ENCODE measurements around the gene WTAP.
"Not testable (repeated sequence)": the region's sequence is repeated elsewhere in the genome, so short reads cannot be mapped to it uniquely, and the experiment has no call there.

Gene WTAP

DNA sequence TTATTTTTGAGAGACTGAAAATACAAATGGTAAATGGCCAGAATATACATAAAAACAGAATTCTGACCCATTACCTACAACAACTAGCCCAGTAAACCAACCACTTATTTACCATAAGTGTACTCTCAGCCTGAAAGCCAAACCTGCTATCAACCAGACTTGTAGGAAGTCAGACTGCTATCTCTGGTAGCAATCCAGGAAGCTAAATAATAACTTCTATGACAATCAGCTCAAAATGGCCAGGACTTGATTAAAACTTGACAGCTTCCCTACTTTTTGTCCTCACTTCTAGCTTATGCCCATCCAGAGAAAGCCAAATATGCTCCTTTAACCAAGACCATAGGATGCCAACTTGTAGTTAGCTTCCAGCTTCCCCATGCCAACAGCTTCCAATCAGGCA, 4.7 kb upstream of the WTAP start:
- no peak for DNase-seq (ENCODE audit: low read depth in 2 of 2)
- TF ChIP-seq, protein P1, sequence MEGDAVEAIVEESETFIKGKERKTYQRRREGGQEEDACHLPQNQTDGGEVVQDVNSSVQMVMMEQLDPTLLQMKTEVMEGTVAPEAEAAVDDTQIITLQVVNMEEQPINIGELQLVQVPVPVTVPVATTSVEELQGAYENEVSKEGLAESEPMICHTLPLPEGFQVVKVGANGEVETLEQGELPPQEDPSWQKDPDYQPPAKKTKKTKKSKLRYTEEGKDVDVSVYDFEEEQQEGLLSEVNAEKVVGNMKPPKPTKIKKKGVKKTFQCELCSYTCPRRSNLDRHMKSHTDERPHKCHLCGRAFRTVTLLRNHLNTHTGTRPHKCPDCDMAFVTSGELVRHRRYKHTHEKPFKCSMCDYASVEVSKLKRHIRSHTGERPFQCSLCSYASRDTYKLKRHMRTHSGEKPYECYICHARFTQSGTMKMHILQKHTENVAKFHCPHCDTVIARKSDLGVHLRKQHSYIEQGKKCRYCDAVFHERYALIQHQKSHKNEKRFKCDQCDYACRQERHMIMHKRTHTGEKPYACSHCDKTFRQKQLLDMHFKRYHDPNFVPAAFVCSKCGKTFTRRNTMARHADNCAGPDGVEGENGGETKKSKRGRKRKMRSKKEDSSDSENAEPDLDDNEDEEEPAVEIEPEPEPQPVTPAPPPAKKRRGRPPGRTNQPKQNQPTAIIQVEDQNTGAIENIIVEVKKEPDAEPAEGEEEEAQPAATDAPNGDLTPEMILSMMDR (IDR thresholded peaks at IDR 0.05; ENCODE audit: low read depth, low read length) = no peak

DNA sequence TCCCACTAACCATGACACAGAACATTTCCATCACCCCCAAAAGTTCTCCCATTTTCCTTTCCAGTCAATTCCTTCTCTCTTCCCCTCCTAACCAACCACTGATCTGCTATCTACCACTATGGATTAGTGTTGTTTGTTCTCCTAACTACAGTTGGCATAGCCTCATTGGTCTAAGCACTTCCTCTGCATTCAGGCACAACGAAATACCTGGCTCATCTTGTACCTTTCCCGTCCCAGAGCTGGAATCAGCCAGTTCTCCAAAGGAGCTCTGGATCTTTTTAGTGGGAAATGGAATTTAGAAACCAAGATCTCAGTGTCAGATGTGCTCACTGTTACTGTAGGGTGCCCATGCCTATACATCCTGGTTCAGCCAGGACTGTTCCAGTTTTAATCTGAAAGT, 4.0 kb upstream of the WTAP start:
- H3K4me3 ChIP-seq (replicated peaks in 1 of 2; ENCODE audit: low read depth in 2 of 2, low read length in 2 of 2) = no peak overlapping the region
- DNase-seq (ENCODE audit: low read depth in 2 of 2) = no peak
- TF ChIP-seq, protein P1 (IDR thresholded peaks at IDR 0.05; ENCODE audit: low read depth, low read length) = no peak

More for the DNA sequence above, 4.7 kb upstream of the WTAP start:
- H3K4me3 ChIP-seq (replicated peaks in 1 of 2; ENCODE audit: low read depth in 2 of 2, low read length in 2 of 2) = no peak overlapping the region

DNA sequence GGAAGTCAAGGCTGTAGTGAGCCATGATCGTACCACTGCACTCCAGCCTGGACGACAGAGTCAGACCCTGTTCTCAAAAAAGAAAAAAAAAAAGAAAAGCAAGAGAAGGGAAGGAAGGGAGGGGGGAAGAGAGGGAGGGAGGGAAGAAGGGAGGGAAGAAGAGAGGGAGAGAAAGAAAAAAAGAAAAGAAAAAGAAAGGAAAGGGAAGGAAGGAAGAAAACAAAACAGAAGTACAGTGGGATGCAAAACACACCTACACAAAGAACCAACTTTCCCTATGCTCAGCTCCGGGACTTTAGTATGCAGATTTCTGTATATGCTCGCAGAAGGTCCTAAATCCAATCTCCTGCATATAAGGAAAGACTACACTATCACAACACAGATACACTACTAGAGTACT, 2.5 kb upstream of the WTAP start:
- no peak overlapping the region for H3K4me3 ChIP-seq (replicated peaks in 1 of 2; ENCODE audit: low read depth in 2 of 2, low read length in 2 of 2)
- DNase-seq (ENCODE audit: low read depth in 2 of 2) = no peak
- TF ChIP-seq, protein P1 (IDR thresholded peaks at IDR 0.05; ENCODE audit: low read depth, low read length) = no peak

DNA sequence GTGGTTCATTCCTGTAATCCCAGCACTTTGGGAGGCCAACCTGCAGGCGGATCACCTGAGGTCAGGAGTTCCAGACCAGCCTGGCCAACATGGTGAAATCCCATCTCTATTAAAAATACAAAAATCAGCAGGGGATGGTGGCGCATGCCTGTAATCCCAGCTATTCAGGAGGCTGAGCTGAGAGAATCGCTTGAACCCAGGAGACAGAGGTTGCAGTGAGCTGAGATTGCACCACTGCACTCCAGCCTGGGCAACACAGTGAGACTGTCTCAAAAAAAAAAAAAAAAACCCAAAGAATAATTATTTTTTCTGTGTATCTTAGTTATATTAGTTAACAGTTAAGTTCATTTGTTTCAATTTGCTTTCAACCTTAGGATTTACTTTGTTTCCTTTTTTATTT, 2.1 kb upstream of the WTAP start:
- not testable (repeated sequence) for DNase-seq (ENCODE audit: low read depth in 2 of 2); H3K4me3 ChIP-seq (replicated peaks in 1 of 2; ENCODE audit: low read depth in 2 of 2, low read length in 2 of 2)

DNA sequence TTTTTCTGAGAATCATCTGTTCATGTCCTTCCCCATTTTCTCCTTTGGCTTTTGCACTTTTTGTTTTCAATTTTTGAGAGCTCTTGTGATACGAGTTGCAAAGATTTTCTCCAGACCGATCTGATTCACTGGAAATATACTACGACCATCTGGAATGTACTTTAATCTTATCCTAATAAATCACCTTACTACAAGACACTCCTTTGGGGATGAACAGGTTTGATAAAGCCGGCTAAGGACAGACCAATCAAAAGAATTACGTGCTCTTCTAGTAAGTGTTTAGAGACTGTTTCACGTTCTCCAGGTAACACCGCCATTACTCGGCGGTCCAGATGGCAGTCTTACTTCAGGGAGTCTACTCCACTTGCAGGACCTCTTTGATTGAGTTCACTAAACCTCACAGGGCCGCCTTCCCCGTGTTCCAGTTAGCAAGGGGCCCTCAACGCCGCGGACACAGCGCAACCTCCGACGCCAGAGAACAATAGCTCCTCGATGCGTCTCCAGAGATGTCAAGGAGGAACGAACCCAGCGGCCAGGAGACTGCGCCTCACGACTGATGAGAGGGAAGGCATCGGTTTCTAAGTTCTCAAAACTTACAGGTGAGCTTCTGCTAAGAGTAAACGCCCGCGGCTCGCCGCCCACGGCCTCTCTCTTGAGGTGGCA, 920 bp upstream of the WTAP start:
- no peak for DNase-seq (ENCODE audit: low read depth in 2 of 2)
- H3K4me3 ChIP-seq (replicated peaks in 1 of 2; ENCODE audit: low read depth in 2 of 2, low read length in 2 of 2) = peak overlapping the region; percentile 73 to 84
- TF ChIP-seq, protein P1 (IDR thresholded peaks at IDR 0.05; ENCODE audit: low read depth, low read length) = no peak

DNA sequence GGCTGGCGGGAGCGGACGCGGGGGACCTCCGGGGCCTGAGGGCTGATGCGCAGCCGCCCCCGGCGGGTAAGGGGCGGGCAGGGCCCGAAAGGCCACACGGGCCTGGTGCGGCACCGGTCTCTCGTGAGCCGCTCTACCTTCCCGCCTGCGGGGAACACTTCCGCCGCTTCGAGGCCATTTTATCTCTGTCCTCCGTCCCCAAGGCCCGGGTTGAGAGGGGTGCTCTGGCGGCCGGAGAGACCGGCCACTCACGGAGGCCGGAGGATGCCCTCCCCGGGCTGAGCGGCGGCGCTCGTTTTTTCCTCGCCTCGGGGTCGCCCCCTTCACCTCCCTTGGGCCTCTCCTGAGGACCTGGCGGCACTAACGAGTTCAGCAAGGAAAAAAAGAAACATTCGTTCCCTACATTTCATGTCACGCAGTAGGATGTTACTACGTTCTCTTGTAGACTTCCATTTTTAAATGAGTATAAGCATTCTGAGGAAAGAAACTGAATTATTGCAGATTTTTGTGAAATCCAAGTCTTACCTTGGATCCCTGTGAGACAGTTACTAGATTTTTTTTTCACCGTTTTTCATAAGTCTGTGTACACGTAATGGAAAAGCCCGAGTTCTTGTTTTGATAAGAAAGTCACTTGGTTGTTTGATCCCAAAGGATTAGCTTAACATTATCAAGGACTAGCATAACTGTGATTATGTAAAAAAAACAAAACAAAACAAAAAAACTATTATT, 575 bp downstream of the WTAP start:
- TF ChIP-seq, protein P1 (IDR thresholded peaks at IDR 0.05; ENCODE audit: low read depth, low read length) = no peak
- peak overlapping the region; percentile 84 to 87 for H3K4me3 ChIP-seq (replicated peaks in 1 of 2; ENCODE audit: low read depth in 2 of 2, low read length in 2 of 2)
- DNase-seq (ENCODE audit: low read depth in 2 of 2) = peak; percentile 15 to 47

DNA sequence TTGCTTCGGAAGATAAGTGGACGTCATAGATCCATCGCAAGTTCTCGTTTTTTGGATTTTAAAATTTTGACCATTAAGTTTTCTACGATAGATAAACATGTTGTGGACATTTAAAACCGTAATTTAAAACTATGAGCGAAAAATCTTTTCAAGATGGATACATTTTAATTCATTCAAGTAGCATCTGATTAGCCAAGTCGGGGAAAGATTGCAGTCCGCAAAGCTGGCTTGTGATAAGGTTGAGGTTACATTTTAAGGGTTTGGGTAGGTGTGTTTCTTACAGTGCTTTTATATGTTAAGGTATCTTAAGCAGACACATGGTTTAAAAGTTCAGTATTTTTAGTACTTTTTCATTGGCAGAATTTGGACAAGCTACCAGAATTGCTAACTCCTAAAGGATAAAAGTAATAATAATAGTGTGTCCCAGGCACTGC, 1.2 kb downstream of the WTAP start:
- TF ChIP-seq, protein P1 (IDR thresholded peaks at IDR 0.05; ENCODE audit: low read depth, low read length) = no peak
- DNase-seq (ENCODE audit: low read depth in 2 of 2) = peak in 1 of 2 donors; percentile 21
- H3K4me3 ChIP-seq (replicated peaks in 1 of 2; ENCODE audit: low read depth in 2 of 2, low read length in 2 of 2) = peak overlapping the region; percentile 84 to 87
